GM12865 (cell line): Measurements from ENCODE around the gene GPR162.

Source experiments
- DNase-seq: peaks from one replicate; pipeline ENCODE4 v3.0.0; 2010; ENCODE audit warnings: low read depth
- H3K4me3 ChIP-seq: 2 replicates; pipeline ENCODE4 v1.5.1; 2011; ENCODE audit warnings: mild to moderate bottlenecking, low read depth, low read length, control low read depth
- CTCF ChIP-seq: IDR thresholded peaks from 2 replicates; pipeline ENCODE4 v1.5.1; 2011; ENCODE audit warnings: low read length, control low read depth, low read depth, inconsistent platforms; ENCODE audit not compliant: insufficient read depth; ENCODE audit errors: missing control alignments

Gene GPR162

GRCh38 chr12:6830999-6831398 is 9.4 kb downstream of the GPR162 start:
- H3K4me3 ChIP-seq, result no peak overlapping the region
- TF ChIP-seq CTCF, result no peak
- no peak for DNase-seq

- H3K4me3 ChIP-seq, result no peak overlapping the region
- DNase-seq, result no peak
- no peak for TF ChIP-seq CTCF
Measured at GRCh38 chr12:6831450-6831995, 9.9 kb downstream of the GPR162 start.

DNA sequence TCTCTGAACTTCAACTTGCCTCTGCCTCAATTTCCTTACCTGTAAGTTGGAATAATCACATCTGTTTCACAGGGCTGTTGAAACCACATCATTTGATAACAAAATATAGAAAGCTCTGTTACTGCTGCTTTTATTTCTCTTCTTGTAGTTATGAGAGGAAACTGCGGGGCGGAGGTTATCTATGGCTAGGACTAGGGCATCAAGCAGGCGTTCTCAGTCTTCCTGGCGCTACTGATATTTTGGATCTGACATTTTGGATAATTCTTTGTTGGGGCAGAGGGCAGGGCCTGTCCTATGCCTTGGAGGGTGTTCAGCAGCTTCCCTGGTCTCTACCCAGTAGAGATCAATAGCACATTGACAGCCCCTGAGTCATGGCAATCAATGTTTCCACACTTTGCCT is 10.5 kb downstream of the GPR162 start:
- H3K4me3 ChIP-seq, result no peak overlapping the region
- no peak for DNase-seq
- no peak for TF ChIP-seq CTCF

DNA sequence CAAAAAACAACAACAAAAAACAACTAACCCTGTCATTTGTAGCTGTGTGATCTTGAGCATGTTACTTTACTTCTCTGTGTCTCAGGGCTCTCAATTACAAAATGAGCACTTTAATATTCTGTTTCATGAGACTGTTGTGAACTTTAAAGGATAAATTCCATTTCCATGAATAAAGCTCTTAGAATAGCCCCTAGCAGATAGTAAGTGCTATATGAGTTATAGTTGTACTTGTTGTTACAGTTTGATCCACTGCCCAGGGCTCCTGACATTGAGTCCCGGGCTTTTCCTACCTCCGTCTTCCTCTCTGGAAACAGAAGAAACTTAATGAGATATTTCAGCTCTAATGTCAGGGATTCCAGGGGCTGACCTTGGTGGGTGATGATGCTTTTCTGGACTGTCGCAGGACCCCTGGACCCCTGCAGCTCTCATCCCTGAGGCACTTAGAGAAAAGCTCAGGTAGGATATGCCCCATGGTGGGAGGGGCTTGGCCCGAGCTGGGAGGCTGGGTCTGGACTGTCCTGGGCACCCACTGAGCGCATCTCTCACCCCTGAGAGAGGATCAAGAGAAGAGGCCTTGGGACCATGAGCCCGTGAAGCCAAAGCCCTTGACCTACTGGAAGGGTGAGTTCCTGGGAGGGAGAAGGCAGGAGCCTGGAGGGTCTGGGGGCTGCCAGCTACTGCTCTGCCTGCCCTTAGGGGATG is 11.7 kb downstream of the GPR162 start:
- no peak for TF ChIP-seq CTCF
- no peak overlapping the region for H3K4me3 ChIP-seq
- no peak for DNase-seq

DNA sequence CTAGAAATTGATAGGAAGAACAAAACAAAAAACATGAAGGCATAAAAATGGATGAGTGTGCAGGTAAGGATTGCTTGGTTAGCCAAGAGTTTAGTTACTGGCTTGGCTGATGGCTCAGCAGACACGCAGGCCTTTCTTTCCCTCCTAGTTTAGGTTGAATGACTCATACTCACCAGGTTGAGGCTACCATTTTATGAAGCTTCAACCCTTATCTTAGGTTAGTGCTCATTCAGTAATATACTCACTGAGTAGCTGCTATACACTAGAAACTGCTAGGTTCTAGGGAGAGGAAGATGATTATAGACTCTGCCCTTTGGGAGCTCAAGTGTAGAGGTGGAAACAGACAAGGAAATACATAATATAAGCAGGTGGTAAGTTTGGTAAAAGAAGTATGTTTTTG is 12.6 kb downstream of the GPR162 start:
- no peak for DNase-seq
- no peak for TF ChIP-seq CTCF
- H3K4me3 ChIP-seq, result no peak overlapping the region

GRCh38 chr12:6834873-6835272 is 13.3 kb downstream of the GPR162 start:
- DNase-seq, result no peak

More at GRCh38 chr12:6834873-6835272, 13.3 kb downstream of the GPR162 start:
- no peak for TF ChIP-seq CTCF
- no peak overlapping the region for H3K4me3 ChIP-seq
